ENCODE results near the gene OR2S2.

DNA sequence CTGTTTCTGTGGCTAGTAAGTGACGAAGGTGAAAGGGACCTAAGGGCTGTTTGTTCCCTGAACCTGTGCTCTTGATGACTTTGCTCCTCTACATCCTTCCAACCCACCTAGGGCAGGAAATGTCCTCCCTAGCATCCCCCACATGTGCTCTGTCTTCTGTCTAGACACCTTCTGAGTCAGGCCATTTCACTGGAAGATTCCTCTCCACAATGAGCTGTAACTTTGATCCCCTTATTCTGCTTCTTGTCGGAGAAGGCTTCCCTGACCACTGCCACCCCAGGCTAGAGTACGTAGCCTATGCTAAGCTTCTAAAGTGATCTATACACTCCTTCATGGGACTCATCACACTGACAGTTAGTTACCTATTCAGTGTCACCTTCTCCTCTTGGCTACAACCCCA lies 27.0 kb downstream of the OR2S2 start:
- TF ChIP-seq EZH2phosphoT487 (IDR thresholded peaks at IDR 0.05; ENCODE audit: insufficient read depth, low read depth) (no peak), EZH2 (IDR thresholded peaks at IDR 0.05; ENCODE audit: insufficient read depth, poor library complexity, severe bottlenecking) (no peak)

Measured in GM23248 (cell line).